A204.1 (cell line): ENCODE measurements around the gene SEMA3E.
"Not testable (repeated sequence)": the region's sequence is repeated elsewhere in the genome, so short reads cannot be mapped to it uniquely, and the experiment has no call there.

Source experiments
- FAIRE-seq: peaks from 2 replicates; lab custom pipeline; 2012; peaks lifted over from hg19 to GRCh38; lab: Jason Lieb, UNC

The SEMA3E gene

DNA sequence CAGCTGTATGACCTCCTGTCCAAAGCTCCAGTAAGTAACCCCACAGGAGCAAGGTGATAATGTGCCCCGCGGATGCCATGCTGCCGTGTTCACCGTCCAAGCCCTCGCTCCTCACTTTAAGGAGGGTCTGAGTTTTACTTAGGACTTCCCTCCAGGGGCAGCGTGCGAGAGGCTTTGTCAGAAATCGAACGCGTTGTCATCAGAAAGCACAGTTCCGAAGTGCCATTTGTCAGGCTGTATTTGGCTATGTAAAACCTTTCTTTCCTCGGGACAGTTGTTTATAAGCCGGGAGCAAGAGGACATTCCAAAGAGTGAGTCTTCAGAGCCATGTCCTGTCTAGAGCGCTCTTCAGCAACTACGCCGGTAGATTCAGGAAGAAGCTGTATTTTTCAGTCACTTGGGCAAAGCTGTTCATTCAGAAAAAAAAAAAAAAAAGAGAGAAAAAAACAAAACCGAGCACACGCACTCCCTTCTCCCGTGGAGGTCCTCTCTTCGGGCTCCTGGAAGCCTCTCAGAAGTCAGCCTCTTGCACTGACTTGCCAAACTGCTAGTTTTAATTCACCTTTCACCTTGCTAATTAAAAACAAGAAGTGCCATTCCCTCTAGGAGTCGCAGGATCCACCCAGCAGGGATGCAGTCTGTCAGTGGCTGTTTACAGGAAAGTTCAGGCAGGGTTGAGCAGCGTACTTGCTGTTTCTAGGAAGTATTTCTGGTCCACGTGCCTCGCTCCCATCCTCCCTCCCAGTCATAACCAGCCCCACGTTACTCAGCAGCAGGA is at the start of gene SEMA3E:
SEMA3E (minus strand) TSS at position 676 of the 778 bp plus-strand sequence.
- no peak for FAIRE-seq

DNA sequence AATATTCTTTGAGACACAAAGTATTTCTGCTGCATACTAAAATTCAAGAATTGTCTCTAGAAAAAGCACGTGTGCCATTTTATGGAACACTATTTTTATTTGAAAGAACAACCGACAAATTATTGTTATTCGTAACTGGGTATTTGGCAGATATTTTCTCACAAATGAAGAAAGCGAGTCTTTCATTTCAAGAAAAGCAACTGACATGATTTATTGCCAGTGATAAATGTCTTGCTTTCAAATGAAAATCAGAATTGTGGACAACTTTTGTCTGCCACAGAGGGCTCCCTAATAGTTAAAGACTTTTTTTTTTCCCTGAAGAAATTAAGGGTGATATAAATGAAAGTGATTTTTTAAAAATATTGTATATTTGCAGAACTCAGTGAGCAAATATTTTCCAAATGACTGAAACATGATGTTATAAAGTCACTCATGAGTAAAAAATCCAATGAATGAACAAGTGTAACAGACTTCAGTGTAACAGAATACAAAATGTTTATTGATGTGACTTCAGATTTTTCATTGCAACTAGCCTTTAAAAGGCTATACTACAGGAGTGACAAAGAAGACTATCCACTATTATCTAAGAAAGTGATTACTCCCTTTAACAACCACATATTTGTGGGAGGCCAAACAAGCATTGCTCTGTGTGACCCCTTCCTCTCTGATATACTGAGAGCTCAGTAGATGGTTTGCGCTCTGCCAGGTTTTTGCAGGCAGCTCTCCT is 49.0 kb upstream of the SEMA3E start:
- no peak for FAIRE-seq

GRCh38 chr7:83696101-83696500 is 47.2 kb upstream of the SEMA3E start:
- FAIRE-seq, result no peak

DNA sequence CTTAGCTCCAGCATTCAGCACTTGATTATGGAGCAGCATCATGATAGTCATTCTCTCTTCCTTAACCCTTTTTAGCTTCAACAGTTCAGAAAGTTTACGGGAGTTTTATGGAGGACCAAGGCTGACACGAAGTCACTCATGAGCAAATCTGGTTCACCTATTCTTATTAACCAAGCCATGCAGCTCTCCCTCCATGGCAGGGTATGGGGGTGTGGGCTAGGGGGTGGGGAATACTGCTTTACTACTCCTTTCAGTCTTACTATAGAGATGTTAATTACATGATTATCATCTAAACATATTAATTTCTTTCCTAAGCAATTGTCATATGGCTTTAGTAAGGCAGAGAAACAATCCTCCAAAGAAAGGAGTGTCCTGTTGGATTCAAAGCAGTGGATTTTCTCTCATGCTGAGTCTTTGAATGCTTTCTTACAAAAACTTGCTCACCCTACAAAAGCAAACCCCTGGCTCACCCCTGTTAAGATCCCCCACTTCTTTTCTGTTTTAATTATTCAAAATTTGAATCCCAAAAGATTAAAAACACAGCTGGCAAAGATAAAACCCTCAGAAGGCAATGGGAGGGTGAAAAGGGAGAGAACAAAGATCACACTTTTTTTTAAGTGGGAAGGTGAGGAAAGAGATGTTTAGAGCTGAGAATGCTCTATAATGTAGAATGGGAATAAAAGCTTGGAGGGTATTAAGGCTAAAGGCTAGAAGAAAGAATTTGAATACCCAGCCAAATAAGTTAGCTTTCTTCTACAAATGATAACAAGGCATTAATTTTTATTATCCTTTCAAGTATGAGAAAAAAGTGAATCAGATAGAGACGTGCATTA is 46.4 kb upstream of the SEMA3E start:
- no peak for FAIRE-seq

- FAIRE-seq, result no peak
Measured at GRCh38 chr7:83693256-83693655, 44.3 kb upstream of the SEMA3E start.

GRCh38 chr7:83691095-83691494 is 42.2 kb upstream of the SEMA3E start:
- no peak for FAIRE-seq

- no peak for FAIRE-seq
Measured at GRCh38 chr7:83689855-83690254, 40.9 kb upstream of the SEMA3E start.

- FAIRE-seq, result no peak
Measured at GRCh38 chr7:83686416-83686815, 37.5 kb upstream of the SEMA3E start.

- FAIRE-seq, result no peak
Measured at GRCh38 chr7:83684928-83685327, 36.0 kb upstream of the SEMA3E start.

DNA sequence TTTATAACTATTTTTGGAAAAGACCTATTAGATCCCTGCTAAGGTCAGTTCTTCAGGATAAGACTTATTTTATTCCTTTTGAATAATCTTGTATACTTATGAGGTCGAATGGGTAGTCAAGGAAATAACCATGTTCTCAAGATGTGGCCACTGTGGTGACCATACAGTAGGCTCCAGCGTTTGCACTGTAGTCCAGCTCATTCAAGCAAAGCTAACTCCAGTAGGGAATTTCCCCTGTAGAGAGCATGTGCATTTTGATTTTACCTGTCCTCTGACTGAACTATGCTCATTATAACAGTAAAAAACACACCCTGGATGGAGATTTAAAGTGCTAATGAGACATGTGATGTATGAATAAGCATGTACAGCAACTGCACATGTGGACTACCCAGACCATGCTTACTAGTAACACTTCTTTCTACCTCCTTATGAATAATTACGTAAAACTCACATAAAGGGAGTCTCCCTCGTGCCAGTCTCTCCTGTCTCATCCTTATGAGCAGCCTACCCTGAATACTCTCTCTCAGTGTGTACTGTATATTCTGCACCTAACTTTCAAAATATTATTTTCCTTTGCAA is 32.4 kb upstream of the SEMA3E start:
- FAIRE-seq, result no peak

DNA sequence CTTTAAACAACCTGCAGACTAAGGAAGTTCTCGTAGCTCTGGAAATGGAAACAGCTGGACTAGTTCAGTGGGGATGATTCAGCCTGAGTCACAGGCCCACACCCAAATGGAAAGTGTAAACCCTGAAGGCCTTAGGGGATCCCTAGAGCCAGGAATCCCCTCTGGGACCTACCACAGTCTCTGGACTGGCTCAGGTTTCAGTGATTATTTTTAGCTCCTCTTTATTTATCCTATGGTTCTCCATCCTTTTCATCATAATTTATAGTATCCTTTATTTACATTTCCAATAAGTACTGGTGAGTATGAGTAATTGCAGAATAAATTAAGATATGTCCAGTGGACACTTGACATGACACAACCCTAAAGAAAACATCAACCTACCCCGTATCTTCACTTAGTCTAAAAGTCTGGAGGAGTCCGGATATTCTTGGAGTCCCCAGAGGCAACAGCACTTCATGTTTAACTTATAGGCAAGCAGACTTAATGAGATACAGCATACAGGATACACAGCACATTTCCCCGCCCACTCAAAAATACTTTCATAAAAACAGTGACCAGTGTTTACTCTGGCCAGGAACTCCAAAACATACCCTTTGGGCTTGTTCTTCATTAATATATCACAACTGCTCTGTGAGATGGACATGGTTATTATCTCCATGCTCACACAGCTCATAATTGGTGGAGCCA is 28.4 kb upstream of the SEMA3E start:
- FAIRE-seq, result no peak

DNA sequence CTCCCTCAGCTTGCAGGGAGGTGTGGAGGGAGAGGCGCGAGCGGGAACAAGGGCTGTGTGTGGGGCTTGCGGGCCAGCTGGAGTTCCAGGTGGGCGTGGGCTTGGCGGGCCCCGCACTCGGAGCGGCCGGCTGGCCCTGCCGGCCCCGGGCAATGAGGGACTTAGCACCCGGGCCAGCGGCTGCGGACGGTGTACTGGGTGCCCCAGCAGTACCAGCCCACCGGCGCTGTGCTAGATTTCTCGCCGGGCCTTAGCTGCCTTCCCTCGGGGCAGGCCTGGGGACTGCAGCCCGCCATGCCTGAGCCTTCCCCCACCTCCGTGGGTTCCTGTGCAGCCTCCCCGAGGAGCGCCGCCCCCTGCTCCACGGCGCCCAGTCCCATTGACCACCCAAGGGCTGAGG is 24.4 kb upstream of the SEMA3E start:
- not testable (repeated sequence) for FAIRE-seq

DNA sequence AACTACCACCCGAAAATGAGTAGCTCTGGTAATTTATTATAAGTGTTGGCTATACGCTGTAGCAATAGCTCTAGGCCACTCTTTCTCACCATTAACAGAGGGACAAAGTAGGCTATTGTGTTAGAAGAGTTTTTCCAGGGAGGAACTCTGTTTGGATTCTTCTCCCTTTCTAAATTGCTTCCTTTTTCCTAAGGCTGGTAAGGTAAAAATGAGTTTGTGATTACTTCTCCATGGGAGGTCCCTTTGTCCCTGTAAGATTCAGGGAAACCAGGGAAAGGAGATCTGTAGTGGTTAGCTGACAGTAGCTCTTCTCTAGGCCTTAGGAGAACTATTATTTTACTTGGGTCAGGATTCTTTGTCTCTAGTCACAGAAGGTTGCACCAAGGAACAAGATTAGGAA is 23.2 kb upstream of the SEMA3E start:
- no peak for FAIRE-seq

DNA sequence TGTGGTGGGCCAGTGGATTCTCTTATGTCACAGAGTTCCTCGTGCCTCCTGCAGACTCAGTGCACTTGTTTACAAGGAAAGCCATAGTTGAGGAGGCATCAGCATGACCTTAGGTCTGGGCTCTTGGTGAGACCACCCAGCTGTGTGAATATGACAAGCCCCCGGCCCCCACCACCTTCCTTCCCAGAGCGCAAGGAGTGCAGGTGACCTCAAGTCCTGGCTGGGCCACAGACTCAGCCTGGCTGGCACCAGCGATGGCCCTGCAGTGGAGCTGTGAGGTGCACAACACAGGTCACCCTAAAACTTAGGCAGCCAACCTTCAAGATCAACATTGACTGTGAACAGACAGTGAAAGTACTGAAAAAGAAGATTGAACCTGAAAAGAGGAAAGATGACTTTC is 14.2 kb upstream of the SEMA3E start:
- no peak for FAIRE-seq

- no peak for FAIRE-seq
Measured at GRCh38 chr7:83658126-83658525, 9.2 kb upstream of the SEMA3E start.

DNA sequence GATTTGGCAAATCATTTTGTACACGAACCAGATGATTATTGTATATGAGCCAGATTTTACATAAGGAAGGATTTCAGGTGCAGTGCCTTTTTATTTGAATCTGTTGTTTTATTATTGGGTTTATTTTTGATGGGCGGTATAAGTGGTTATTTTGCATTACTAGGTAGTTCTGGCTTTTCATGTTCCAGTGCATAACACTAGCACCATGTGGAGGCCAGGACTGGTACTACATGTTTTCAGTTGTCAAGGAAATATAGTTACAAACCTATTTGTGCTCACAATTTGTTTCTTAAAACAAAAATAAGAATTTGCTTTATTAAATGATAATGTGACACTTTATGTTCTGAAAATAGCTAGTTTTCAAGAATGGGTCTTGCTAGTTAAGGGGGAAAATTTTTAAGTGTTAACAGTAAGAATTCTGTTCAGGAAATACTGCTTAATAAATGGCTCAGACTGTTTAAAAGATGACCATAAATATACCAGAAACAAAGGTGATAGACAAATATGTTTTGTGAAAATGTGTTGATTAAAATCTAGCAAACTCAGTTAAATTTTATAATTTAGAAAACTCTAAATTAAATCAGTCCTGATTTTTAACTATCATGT is 7.1 kb upstream of the SEMA3E start:
- FAIRE-seq, result peak; percentile 94

DNA sequence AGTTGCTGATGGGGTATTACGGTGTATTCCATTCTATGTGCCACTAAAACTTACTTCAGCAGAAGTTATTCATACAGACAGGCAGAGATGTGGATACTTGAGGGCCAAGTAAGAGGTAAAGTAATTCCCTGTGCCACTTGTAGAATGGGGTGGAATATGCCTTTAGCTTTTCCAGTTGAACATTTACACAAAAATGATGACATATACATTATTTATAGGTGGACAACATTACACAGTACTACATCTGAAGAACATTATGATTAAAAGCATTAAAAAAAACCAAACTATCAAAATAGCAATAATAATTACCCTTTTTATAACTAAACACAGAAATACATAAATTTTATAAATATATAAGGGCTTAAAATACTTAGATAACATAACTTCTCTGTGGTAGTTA is 3.5 kb upstream of the SEMA3E start:
- FAIRE-seq, result no peak

DNA sequence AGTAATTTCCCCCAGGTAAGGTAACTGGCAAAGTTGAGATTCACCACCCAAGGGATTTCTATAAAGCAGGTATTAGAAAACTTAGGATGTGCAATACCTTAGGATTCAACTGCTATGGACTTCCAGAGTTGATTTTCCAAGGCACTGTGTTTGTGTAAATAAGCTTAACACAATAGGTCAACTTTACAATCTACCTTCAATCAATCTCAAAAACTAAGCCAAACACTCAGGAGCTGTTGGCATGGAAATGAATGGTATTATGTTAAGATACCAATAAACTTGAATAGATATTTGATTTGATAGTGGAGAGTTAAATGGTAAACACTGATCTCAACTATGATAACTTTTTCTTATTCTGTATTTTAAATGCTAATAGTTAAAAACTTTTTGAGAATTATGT is 762 bp upstream of the SEMA3E start:
- no peak for FAIRE-seq

GRCh38 chr7:83646027-83646426 is 2.9 kb downstream of the SEMA3E start:
- no peak for FAIRE-seq

- no peak for FAIRE-seq
Measured at GRCh38 chr7:83643739-83644138, 5.2 kb downstream of the SEMA3E start.

DNA sequence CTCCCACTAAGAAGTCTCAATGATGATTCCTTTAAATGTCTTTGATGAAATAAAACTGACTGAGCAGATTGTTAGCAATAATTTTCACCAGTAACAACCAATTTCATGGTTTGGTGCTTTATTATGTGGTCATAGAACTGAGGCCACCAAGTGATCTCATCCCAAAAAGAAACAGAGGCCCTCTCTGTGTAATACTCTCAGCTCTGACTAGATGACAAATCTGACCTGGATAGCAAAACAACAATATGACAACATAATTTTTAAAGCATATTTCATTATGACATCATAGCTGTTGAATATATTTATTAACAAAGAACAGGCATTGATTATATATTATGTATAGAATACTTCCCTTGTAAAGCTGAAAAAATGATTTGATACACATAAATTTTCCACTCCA is 5.9 kb downstream of the SEMA3E start:
- FAIRE-seq, result no peak
